CD8-positive, alpha-beta memory T cell (primary cell): ENCODE results near the gene PDE11A. TPM values are rescaled to one million over a fixed set of nuclear protein-coding genes. Genes with fewer than 3 reads are reported as not detected.
A peak's percentile ranks its signal among the peaks of the same experiment; 100 is the strongest.

Experiments used
- CTCF ChIA-PET: fragments of 350-600 bp; sonication (Branson Sonifier 250); formaldehyde crosslinking; loops from one replicate; lab custom pipeline; 2021; ENCODE audit warnings: antibody characterized with exemption; lab: Charles Lee
- POLR2A ChIA-PET: fragments of 350-600 bp; sonication (Branson Sonifier 250); formaldehyde crosslinking; loops from one replicate; lab custom pipeline; 2021; ENCODE audit warnings: antibody characterized with exemption; lab: Charles Lee
- DNase-seq, 5 donors: peaks; one replicate each; pipeline versions ENCODE4 v3.0.0 to v3.0.0-alpha.2; 2020 to 2022; ENCODE audit warnings: mixed read lengths in 1 of 5
- H3K27ac ChIP-seq: one replicate; pipeline ENCODE4 v1.7.0; 2013; ENCODE audit warnings: low read depth, mild to moderate bottlenecking, low read length, moderate library complexity
- H3K27me3 ChIP-seq: 2 replicates; pipeline ENCODE4 v1.7.0; 2013; ENCODE audit warnings: low read length, mild to moderate bottlenecking; ENCODE audit not compliant: insufficient read depth, poor library complexity, severe bottlenecking
- H3K36me3 ChIP-seq: 2 replicates; pipeline ENCODE4 v1.7.0; 2013; ENCODE audit warnings: mild to moderate bottlenecking, low read length, moderate library complexity; ENCODE audit not compliant: insufficient read depth
- H3K4me1 ChIP-seq: 2 replicates; pipeline ENCODE4 v1.7.0; 2013; ENCODE audit warnings: mild to moderate bottlenecking, low read length, moderate library complexity; ENCODE audit not compliant: insufficient read depth
- H3K4me3 ChIP-seq: 2 replicates; pipeline ENCODE4 v1.7.0; 2013; ENCODE audit warnings: mild to moderate bottlenecking, low read length
- H3K9me3 ChIP-seq: 2 replicates; pipeline ENCODE4 v1.7.0; 2013; ENCODE audit warnings: mild to moderate bottlenecking, low read length
- H3K27ac Mint-ChIP-seq, 8 donors: one replicate each; pipeline ENCODE4 v1.8.0; 2020 to 2021; ENCODE audit warnings: mixed read lengths in 8 of 8, mild to moderate bottlenecking in 6 of 8, inconsistent platforms in 3 of 8, moderate library complexity in 3 of 8
- H3K27me3 Mint-ChIP-seq, 2 donors: one replicate each; pipeline ENCODE4 v1.8.0; 2020 to 2021; ENCODE audit warnings: mixed read lengths in 2 of 2, mild to moderate bottlenecking in 1 of 2, moderate library complexity in 1 of 2
- H3K36me3 Mint-ChIP-seq, 3 donors: one replicate each; pipeline ENCODE4 v1.8.0; 2020 to 2021; ENCODE audit warnings: mixed read lengths in 3 of 3, inconsistent platforms in 1 of 3, mild to moderate bottlenecking in 1 of 3
- H3K4me1 Mint-ChIP-seq, 3 donors: one replicate each; pipeline ENCODE4 v1.8.0; 2020 to 2021; ENCODE audit warnings: mixed read lengths in 3 of 3, inconsistent platforms in 1 of 3, mild to moderate bottlenecking in 1 of 3
- H3K4me3 Mint-ChIP-seq, 7 donors: one replicate each; pipeline ENCODE4 v1.8.0; 2020 to 2021; ENCODE audit warnings: mixed read lengths in 7 of 7, mild to moderate bottlenecking in 6 of 7, moderate library complexity in 4 of 7, inconsistent platforms in 2 of 7
- H3K9me3 Mint-ChIP-seq, 5 donors: one replicate each; pipeline ENCODE4 v1.8.0; 2020 to 2022; ENCODE audit warnings: mixed read lengths in 5 of 5, mild to moderate bottlenecking in 3 of 5, moderate library complexity in 2 of 5, inconsistent platforms in 1 of 5
- polyA plus RNA-seq: library from polyadenylated mRNA; unstranded; fragments of 300-500 nt; fragmentation: Illumina TruSeq; gene quantifications from one replicate; pipeline ENCODE4 v1.2.3, GENCODE V29; 2021
- total RNA-seq, 2 experiments: library from RNA; stranded (reverse); gene quantifications; one replicate each; pipeline ENCODE4 v1.2.3, GENCODE V29; 2021

The PDE11A gene
- total and polyA plus RNA-seq, 3 experiments from 2014 or later: not detected

- no peak overlapping the region for H3K27ac Mint-ChIP-seq
- peaks cover 5 to 74% of the 10 kb centered on the region in 2 donors for H3K27me3 Mint-ChIP-seq
These were observed 344.8 kb downstream of the PDE11A start for GRCh38 chr2:177727577-177728398.

DNA sequence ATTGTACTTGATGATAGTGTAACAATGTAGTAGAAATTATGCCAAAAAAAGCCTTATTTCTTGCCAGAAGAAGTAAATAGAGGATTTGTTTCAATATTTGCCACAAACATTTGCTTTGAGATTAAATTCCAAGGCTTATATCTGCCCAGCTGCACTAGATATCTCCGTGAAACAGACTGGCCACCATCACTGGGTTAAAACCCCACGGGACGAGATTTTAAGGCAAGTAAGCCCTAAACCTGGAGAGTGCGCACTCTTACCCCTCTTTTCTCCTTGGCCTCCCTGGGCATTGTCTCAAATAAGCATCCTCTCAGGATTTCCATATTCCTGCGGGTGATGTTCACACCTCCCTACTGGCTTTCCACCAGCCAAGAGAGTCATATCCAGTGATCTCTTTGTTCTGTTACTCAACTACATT, 345.6 kb downstream of the PDE11A start:
- Mint-ChIP-seq H3K27me3 (peaks cover 5 to 69% of the 10 kb centered on the region in 2 donors), H3K4me1 (no peaks in the 10 kb centered on the region), H3K27ac (no peak overlapping the region), H3K4me3 (no peak overlapping the region), H3K9me3 (no peaks in the 10 kb centered on the region), H3K36me3 (no peaks in the 10 kb centered on the region)
- Histone ChIP-seq H3K4me3 (no peak overlapping the region), H3K4me1 (no peaks in the 10 kb centered on the region), H3K9me3 (no peaks in the 10 kb centered on the region), H3K27ac (no peak overlapping the region), H3K36me3 (no peaks in the 10 kb centered on the region), H3K27me3 (no peaks in the 10 kb centered on the region)
- POLR2A ChIA-PET: no interaction called here
- DNase-seq: no peak
- CTCF ChIA-PET: interaction anchor here (1.3 kb wide), 1 partner anchor 9 kb away, joined by 3 read pairs; no protein-coding TSS in a partner anchor

More at GRCh38 chr2:177727577-177728398, 344.8 kb downstream of the PDE11A start:
- Mint-ChIP-seq H3K4me3 (no peak overlapping the region), H3K4me1 (no peaks in the 10 kb centered on the region), H3K9me3 (no peaks in the 10 kb centered on the region), H3K36me3 (no peaks in the 10 kb centered on the region)
- ChIA-PET POLR2A (no interaction called here), CTCF (interaction anchor here (1.3 kb wide), 1 partner anchor 10 kb away, joined by 3 read pairs; no protein-coding TSS in a partner anchor)
- Histone ChIP-seq H3K4me3 (no peak overlapping the region), H3K9me3 (no peaks in the 10 kb centered on the region), H3K27me3 (no peaks in the 10 kb centered on the region), H3K27ac (no peak overlapping the region), H3K4me1 (no peaks in the 10 kb centered on the region), H3K36me3 (no peaks in the 10 kb centered on the region)
- no peak for DNase-seq

DNA sequence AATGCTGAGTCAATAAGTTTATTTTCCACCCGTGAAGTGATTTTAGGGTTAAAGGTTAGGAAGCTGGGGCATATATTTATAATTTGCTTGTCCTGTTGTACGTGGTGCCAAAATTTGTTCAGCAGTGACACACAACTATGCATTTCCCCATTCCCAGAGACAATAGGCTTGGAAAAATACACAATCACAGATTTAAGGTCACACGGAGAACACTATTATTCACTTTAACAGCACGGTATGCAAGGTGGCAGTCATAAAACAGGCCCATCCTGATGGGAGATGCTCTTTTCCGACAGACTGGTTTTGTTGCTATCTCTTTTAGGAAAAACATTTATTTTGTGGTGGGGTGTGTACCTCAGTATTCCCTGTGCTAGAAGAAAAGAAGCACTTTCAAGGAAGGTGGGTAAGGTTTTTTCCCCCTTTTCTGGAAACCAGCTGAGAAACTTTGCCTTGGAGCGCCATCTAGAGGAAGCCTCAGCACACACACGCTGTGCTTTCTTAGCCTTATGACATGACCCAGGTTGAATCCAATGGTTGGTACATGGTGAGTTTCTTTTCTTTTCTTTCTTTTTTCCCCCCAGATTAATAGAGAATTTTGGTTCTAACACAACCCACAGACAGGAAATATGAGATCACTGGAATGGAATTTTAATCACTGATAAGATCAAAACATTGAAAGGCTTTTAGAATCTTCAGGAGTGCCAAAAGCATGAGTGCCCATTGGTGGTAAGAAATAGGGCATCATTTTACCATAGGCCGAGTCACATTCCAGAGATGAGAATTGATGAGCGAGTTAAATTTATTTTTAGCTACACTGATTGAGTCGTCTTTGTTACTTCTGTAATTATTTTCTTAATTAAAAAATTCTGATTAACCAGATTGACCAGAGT, 347.9 kb downstream of the PDE11A start:
- Mint-ChIP-seq H3K27me3 (peaks cover 5 to 54% of the 10 kb centered on the region in 2 donors), H3K4me3 (no peak overlapping the region), H3K4me1 (no peaks in the 10 kb centered on the region), H3K9me3 (no peaks in the 10 kb centered on the region), H3K36me3 (no peaks in the 10 kb centered on the region), H3K27ac (no peak overlapping the region)
- H3K4me3 ChIP-seq: no peak overlapping the region
- no peak overlapping the region for H3K27ac ChIP-seq
- no peaks in the 10 kb centered on the region for H3K27me3 ChIP-seq
- H3K4me1 ChIP-seq: no peaks in the 10 kb centered on the region
- ChIA-PET CTCF (interaction anchor here (1.4 to 2.0 kb wide), 4 partner anchors 10 to 560 kb away, joined by 6 to 7 read pairs (median 6); no protein-coding TSS in a partner anchor), POLR2A (no interaction called here)
- DNase-seq: peak in 4 of 5 donors; percentile 4 to 53 (median 14)
- no peaks in the 10 kb centered on the region for H3K36me3 ChIP-seq
- no peaks in the 10 kb centered on the region for H3K9me3 ChIP-seq

GRCh38 chr2:177723235-177723634, 349.3 kb downstream of the PDE11A start:
- Histone ChIP-seq H3K36me3 (no peaks in the 10 kb centered on the region), H3K9me3 (no peaks in the 10 kb centered on the region), H3K27me3 (no peaks in the 10 kb centered on the region), H3K27ac (no peak overlapping the region), H3K4me1 (no peaks in the 10 kb centered on the region), H3K4me3 (no peak overlapping the region)
- CTCF ChIA-PET: interaction anchor here (1.9 kb wide), 1 partner anchor 387 kb away, joined by 7 read pairs; no protein-coding TSS in a partner anchor
- Mint-ChIP-seq H3K9me3 (no peaks in the 10 kb centered on the region), H3K36me3 (no peaks in the 10 kb centered on the region), H3K27me3 (peaks cover 7 to 40% of the 10 kb centered on the region in 2 donors), H3K27ac (no peak overlapping the region), H3K4me1 (no peaks in the 10 kb centered on the region), H3K4me3 (no peak overlapping the region)
- DNase-seq: no peak
- POLR2A ChIA-PET: no interaction called here

DNA sequence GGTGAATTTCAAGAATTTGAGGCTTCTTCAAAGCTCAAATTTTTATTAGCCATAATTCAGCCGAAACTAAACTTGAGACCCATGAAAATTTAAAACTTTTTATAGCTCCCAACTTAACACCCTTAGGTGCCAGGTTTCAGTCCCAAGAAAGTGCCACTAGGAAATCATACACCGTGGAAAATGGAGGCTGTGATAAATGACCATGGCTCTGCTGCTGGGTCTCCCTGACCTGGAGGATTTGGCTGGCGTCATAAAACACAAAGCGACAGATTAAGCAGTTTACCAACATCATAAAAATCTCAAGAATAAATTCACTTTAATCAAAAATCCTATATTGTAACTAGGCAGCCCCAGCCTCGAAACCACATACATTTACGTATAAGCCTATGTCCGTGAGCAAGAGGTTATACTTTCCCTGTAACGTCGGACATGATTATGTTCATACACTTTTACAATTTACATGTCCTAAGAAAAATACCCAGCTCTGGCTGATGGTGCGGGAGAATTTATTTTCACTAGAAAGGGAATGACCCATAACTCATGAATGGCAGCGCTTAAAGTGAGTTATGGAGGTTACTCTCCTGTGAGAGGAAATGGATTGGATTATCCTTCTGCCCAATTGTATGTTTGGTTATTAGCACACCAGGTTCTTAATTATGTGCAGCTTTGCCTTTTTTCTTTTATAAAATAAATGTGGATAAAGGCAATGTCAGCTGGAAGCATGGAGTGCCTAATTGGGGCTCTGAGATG, 350.6 kb downstream of the PDE11A start:
- DNase-seq: no peak
- H3K36me3 ChIP-seq: no peaks in the 10 kb centered on the region
- ChIA-PET CTCF (no interaction called here), POLR2A (no interaction called here)
- no peaks in the 10 kb centered on the region for H3K9me3 Mint-ChIP-seq
- H3K9me3 ChIP-seq: no peaks in the 10 kb centered on the region
- no peak overlapping the region for H3K4me3 Mint-ChIP-seq
- no peak overlapping the region for H3K27ac ChIP-seq
- H3K27ac Mint-ChIP-seq: no peak overlapping the region
- no peaks in the 10 kb centered on the region for H3K27me3 ChIP-seq
- no peaks in the 10 kb centered on the region for H3K4me1 Mint-ChIP-seq
- peaks cover 5 to 30% of the 10 kb centered on the region in 2 donors for H3K27me3 Mint-ChIP-seq
- no peaks in the 10 kb centered on the region for H3K36me3 Mint-ChIP-seq
- no peaks in the 10 kb centered on the region for H3K4me1 ChIP-seq
- no peak overlapping the region for H3K4me3 ChIP-seq

- no peaks in the 10 kb centered on the region for H3K4me1 Mint-ChIP-seq
- ChIA-PET POLR2A (no interaction called here), CTCF (no interaction called here)
- Histone ChIP-seq H3K9me3 (no peaks in the 10 kb centered on the region), H3K4me1 (no peaks in the 10 kb centered on the region), H3K4me3 (no peak overlapping the region), H3K36me3 (no peaks in the 10 kb centered on the region), H3K27ac (no peak overlapping the region), H3K27me3 (no peaks in the 10 kb centered on the region)
- no peaks in the 10 kb centered on the region for H3K9me3 Mint-ChIP-seq
- DNase-seq: no peak
- H3K36me3 Mint-ChIP-seq: no peaks in the 10 kb centered on the region
- H3K4me3 Mint-ChIP-seq: no peak overlapping the region
- H3K27me3 Mint-ChIP-seq: peaks cover 5 to 27% of the 10 kb centered on the region in 2 donors
- no peak overlapping the region for H3K27ac Mint-ChIP-seq
These were observed 351.5 kb downstream of the PDE11A start for GRCh38 chr2:177721087-177721486.

DNA sequence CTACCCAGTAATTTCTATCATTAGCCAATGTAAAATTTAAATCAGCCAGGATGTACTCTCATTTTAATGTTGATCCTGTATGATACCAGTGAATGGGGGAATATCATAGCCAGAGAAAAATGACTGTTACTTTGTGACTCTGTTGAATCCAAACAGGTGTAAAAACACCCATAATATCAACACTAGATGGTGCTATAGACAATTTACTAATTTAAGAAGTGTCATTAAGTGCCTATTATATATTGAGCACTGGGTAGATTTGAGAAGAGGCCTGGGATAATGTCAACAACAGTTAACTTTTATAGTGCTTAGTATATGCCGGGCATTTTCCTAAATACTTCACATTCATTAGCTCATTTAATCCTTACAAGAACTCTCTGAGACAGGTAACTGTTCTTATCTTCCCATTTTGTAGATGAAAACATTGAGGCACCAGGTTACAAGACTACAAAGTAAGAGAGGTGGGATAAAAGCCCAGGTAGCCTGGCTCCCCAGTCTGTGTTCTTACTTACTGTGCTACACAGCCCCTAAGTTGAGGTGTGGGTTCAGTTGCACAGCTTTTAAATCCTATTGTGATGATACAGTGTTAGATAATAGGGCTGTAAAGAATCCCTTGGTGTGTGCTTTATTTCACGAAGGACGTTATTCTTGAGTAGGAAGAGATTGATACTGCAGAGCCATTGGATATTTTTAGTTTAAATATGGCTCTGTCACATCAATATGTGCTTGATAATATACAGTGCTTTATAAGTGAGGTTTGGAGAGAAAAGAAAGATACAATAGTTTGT, 354.6 kb downstream of the PDE11A start:
- H3K27me3 ChIP-seq: no peaks in the 10 kb centered on the region
- Mint-ChIP-seq H3K27ac (no peak overlapping the region), H3K4me1 (no peaks in the 10 kb centered on the region), H3K4me3 (no peak overlapping the region), H3K36me3 (no peaks in the 10 kb centered on the region), H3K27me3 (peaks cover 9 to 22% of the 10 kb centered on the region in 2 donors), H3K9me3 (no peaks in the 10 kb centered on the region)
- POLR2A ChIA-PET: no interaction called here
- no peak overlapping the region for H3K4me3 ChIP-seq
- no peaks in the 10 kb centered on the region for H3K9me3 ChIP-seq
- H3K27ac ChIP-seq: no peak overlapping the region
- no peaks in the 10 kb centered on the region for H3K36me3 ChIP-seq
- no peaks in the 10 kb centered on the region for H3K4me1 ChIP-seq
- CTCF ChIA-PET: interaction anchor here (1.3 kb wide), 1 partner anchor 9 kb away, joined by 3 read pairs; no protein-coding TSS in a partner anchor
- no peak for DNase-seq
